NCI-H1436 treated with DMSO at 0.1 percent for 48 hours (cell line): ENCODE data around the gene DCUN1D1.
"Not testable (repeated sequence)": the region's sequence is repeated elsewhere in the genome, so short reads cannot be mapped to it uniquely, and the experiment has no call there.

Experiments
- DNase-seq: peaks from one replicate; lab custom pipeline; 2025; lab: John Stamatoyannopoulos, UW

Gene DCUN1D1

GRCh38 chr3:182980204-182981037, at the start of gene DCUN1D1:
DCUN1D1 (minus strand) TSS chr3:182980538; CDS start chr3:182980489, 49 bp downstream.
- no peak for DNase-seq

DNA sequence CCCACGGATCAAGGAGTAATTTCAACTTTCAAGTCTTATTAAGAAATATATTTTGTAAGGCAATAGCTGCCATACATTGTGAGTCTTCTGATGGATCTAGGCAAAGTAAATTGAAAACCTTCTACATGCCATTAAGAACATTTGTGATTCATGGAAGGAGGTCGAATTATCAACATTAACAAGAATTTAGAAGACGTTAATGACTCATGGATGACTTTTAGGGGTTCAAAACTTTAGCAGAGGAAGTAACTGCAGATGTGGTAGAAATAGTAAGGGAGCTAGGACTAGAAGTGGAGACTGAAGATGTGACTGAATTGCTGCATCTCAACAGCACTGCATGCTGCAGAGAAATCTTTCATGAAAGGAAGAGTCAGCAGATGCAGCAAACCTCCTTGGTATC, 48.1 kb upstream of the DCUN1D1 start:
- DNase-seq: no peak

DNA sequence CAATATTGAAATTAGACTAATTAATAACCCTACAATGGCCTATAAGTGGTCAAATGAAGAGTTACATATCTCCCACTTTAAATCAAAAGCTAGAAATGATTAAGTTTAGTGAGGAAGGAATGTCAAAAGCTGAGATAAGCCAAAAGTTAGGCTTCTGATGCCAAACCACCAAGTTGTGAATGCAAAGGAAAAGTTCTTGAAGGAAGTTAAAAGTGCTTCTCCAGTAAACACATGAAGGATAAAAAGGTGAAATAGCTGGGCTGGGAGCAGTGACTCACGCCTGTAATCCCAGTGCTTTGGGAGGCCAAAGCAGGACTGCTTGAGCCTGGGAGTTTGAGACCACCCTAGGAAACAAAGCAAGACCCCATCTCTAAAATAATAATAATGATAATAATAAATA, 46.9 kb upstream of the DCUN1D1 start:
- no peak for DNase-seq

- DNase-seq: no peak
Observed at GRCh38 chr3:183022936-183023516, 42.7 kb upstream of the DCUN1D1 start.

DNA sequence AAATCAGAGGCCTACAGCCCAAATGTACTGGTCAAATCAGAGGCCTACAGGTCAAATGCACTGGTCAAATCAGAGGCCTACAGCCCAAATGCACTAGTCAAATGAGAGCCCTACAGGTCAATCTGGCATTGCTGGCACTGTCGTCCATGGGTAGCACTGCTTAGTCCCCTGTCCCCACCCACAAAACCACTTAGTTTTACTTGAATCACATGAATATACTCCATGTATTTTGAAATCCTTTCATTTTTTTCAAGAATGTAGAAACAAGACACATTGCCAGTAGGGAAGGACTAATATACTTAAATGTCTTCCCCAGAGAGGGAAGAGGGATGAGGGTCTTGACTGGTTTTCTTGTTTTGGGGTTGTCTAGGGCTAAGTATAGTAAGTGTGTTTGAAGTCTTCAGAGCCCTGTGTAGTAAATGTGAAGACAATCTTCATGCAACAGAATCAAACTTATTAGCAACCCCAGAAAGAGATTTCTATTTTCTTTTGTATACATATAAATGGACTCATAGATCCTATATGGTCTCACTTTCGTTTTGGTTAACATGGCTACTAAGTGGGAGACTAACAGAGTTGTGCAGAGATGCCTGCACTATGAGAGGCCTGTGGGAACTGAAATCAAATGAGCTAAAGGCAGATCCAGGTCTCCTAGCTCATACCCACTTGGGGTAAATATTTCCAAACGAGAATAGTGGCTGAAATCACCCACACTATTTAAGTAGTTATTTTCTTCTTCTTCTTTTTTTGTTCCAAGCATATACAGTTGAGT, 38.3 kb upstream of the DCUN1D1 start:
- no peak for DNase-seq

DNA sequence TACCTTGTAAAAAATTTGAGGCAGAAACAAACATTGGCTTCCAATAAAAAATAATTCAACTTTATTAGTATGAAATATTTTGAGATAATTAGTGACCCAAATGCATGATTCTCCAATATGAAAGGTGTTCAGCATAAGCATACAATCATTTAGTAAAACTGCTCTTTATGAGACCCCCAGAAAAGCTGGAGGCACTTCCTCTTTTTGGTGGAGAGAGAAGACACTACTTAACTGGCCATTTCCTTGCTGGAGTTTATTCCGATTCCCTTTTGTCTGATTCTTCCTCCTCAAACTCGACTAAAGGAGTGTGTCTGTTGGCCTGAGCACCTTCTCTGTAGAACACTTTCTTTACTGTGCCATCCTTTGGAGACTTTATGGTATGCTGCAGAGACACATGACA, 34.8 kb upstream of the DCUN1D1 start:
- DNase-seq: no peak

- DNase-seq: no peak
Observed at GRCh38 chr3:183013856-183014255, 33.5 kb upstream of the DCUN1D1 start.

GRCh38 chr3:183013074-183013473, 32.7 kb upstream of the DCUN1D1 start:
- DNase-seq: no peak

GRCh38 chr3:183008800-183009199, 28.5 kb upstream of the DCUN1D1 start:
- no peak for DNase-seq

DNA sequence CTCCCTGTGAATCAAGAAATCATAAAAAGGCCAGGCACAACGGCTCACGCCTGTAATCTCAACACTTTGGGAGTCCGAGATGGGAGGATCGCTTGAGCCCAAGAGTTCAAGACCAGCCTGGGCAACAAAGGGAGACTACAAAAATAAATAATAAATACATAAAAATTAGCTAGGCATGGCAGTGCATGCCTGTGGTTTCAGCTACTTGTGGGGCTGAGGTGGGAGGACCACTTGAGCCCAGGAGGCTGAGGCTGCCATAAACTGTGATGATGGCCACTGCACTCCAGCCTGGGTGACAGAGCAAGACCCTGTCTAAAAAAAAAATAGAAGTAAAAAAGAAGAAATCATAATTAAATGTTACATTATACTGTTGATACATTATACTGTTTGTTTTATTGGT, 28.0 kb upstream of the DCUN1D1 start:
- DNase-seq: no peak

DNA sequence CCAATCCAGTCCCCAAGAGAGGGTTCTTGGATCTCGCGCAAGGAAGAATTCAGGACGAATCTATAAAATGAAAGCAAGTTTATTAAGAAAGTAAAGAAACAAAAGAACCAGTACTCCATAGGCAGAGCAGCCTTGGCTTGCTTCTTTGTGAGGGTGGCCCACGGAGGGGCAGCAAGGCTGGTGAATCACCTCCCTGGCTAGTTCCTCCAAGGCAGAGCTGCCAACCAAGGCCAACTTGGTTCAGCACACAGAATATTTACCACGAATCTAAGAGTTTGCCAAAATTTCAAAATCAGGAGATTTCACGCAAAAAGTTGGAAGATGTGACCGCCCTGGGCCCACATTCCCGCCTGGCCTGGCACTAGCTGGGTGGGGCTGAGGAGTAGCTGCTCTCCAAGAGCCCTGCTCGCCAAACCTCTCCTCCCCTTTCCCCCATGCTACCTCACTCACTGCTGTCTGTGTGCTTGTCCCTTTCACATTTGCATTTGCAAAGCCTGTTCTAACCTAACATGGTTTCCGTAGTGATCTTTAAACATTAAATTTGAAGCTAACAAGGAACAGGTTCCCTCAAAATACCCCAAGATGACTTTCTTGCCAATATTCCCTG, 26.2 kb upstream of the DCUN1D1 start:
- DNase-seq: no peak

- DNase-seq: no peak
Observed at GRCh38 chr3:182999767-183000166, 19.4 kb upstream of the DCUN1D1 start.

DNA sequence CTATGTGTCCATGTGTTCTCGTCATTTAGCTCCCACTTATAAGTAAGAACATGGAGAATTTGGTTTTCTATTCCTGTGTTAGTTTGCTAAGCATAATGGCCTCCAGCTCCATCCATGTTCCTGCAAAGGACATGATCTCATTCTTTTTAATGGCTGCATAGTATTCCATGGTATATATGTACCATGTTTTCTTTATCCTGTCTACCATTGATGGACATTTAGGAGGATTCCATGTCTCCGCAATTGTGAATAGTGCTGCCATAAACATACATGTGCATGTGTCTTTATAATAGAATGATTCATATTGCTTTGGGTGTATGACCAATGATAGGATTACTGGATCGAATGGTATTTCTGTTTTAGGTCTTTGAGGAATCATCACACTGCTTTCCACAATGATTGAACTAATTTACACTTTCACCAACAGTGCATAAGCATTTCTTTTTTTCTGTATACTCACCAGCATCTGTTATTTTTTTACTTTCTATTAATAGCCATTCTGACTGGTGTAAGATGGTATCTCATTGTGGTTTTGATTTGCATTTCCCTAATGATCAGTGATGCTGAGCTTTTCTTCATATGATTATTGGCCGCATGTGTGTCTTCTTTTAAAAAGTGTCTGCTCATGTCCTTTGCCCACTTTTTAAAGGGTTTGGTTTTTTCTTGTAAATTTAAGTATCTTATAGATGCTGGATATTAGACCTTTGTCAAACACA, 13.3 kb upstream of the DCUN1D1 start:
- DNase-seq: not testable (repeated sequence)

- DNase-seq: no peak
Observed at GRCh38 chr3:182989566-182989965, 9.2 kb upstream of the DCUN1D1 start.

DNA sequence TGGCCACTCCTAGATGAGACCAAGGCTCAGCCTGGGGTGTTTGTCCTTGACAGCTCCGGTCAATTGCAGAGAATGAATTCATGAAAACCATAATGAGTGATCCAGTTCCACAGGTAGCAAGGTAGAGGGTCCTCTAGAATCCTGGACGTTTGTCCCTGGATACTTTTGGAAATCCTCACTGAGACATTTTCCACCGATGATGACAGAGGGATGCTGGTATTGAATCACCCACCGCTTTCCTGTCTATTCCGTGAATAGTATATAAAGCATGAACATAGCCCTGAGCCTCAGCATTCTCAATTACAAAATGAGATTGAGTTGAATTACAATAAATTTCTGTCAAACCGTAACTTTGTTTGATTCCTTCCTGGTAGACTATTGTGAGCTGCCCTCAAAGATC, 5.7 kb upstream of the DCUN1D1 start:
- DNase-seq: no peak

- DNase-seq: no peak
Observed at GRCh38 chr3:182983876-182984275, 3.5 kb upstream of the DCUN1D1 start.

DNA sequence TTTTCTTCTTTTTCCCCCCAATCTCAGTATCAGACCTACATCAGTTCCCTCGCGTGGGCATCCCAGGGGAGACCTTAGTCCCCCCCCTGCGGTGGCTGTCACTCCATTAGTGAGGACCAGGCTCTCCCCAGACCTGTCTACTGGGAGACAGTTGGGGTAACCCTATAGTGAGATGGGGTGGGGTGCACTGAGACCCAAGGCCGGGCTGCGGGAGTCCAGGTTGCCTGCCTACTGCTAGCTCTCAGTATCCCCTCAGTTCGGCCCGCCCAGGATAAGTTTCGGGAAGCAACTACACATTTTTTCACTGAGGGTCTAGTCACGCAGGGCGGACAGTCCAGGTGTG, 671 bp upstream of the DCUN1D1 start:
- DNase-seq: no peak

- DNase-seq: no peak
Observed at GRCh38 chr3:182979674-182980191, 605 bp downstream of the DCUN1D1 start.

- DNase-seq: no peak
Observed at GRCh38 chr3:182979103-182979673, 1.1 kb downstream of the DCUN1D1 start.

- DNase-seq: no peak
Observed at GRCh38 chr3:182978387-182978786, 2.0 kb downstream of the DCUN1D1 start.

DNA sequence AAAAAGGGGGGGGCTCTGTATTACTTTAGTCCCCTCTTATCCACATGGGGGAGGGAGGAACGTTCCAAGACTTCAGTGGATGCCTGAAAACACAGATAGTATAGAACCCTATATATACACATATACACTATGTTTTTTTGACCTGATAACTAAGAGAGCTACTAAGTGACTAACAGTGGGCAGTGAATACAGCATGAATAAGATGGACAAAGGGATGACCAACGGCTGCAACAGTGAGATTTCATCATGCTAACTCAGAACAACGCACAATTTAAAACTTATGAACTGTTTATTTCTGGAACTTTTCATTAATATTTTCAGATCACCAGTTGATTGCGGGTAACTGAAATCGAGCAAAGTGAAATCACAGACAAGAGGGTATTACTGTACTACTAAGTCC, 7.3 kb downstream of the DCUN1D1 start:
- DNase-seq: no peak
